Measurements from ENCODE around the gene VKORC1. TPM values are rescaled to one million over a fixed set of nuclear protein-coding genes. Genes with fewer than 3 reads are reported as not detected.

Gene VKORC1
- total and polyA plus RNA-seq, 2 of the 8 experiments (the other 6 are each of a cell fraction or from before 2014, with no cell fraction given) = 84.1 to 483 TPM

DNA sequence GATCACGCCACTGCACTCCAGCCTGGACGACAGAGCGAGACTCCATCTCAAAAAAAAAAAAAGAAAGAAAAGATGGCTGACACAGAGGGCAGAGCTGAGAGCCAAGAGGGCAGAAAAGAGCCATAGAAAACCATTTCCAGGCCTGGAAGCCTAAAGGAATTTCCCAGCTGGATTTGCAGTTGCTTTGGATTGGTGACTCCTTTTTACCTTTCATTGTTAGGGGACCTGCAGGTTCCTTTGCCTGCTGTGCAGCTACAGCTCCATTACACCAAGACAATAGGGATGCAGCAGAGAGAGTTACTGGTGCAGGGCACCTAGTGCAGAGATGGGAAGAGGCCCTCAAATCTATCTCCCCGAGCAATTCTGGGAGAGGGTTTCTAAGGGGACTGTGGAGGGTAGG is 39.0 kb downstream of the VKORC1 start (continued):
- TF ChIP-seq, protein P1, sequence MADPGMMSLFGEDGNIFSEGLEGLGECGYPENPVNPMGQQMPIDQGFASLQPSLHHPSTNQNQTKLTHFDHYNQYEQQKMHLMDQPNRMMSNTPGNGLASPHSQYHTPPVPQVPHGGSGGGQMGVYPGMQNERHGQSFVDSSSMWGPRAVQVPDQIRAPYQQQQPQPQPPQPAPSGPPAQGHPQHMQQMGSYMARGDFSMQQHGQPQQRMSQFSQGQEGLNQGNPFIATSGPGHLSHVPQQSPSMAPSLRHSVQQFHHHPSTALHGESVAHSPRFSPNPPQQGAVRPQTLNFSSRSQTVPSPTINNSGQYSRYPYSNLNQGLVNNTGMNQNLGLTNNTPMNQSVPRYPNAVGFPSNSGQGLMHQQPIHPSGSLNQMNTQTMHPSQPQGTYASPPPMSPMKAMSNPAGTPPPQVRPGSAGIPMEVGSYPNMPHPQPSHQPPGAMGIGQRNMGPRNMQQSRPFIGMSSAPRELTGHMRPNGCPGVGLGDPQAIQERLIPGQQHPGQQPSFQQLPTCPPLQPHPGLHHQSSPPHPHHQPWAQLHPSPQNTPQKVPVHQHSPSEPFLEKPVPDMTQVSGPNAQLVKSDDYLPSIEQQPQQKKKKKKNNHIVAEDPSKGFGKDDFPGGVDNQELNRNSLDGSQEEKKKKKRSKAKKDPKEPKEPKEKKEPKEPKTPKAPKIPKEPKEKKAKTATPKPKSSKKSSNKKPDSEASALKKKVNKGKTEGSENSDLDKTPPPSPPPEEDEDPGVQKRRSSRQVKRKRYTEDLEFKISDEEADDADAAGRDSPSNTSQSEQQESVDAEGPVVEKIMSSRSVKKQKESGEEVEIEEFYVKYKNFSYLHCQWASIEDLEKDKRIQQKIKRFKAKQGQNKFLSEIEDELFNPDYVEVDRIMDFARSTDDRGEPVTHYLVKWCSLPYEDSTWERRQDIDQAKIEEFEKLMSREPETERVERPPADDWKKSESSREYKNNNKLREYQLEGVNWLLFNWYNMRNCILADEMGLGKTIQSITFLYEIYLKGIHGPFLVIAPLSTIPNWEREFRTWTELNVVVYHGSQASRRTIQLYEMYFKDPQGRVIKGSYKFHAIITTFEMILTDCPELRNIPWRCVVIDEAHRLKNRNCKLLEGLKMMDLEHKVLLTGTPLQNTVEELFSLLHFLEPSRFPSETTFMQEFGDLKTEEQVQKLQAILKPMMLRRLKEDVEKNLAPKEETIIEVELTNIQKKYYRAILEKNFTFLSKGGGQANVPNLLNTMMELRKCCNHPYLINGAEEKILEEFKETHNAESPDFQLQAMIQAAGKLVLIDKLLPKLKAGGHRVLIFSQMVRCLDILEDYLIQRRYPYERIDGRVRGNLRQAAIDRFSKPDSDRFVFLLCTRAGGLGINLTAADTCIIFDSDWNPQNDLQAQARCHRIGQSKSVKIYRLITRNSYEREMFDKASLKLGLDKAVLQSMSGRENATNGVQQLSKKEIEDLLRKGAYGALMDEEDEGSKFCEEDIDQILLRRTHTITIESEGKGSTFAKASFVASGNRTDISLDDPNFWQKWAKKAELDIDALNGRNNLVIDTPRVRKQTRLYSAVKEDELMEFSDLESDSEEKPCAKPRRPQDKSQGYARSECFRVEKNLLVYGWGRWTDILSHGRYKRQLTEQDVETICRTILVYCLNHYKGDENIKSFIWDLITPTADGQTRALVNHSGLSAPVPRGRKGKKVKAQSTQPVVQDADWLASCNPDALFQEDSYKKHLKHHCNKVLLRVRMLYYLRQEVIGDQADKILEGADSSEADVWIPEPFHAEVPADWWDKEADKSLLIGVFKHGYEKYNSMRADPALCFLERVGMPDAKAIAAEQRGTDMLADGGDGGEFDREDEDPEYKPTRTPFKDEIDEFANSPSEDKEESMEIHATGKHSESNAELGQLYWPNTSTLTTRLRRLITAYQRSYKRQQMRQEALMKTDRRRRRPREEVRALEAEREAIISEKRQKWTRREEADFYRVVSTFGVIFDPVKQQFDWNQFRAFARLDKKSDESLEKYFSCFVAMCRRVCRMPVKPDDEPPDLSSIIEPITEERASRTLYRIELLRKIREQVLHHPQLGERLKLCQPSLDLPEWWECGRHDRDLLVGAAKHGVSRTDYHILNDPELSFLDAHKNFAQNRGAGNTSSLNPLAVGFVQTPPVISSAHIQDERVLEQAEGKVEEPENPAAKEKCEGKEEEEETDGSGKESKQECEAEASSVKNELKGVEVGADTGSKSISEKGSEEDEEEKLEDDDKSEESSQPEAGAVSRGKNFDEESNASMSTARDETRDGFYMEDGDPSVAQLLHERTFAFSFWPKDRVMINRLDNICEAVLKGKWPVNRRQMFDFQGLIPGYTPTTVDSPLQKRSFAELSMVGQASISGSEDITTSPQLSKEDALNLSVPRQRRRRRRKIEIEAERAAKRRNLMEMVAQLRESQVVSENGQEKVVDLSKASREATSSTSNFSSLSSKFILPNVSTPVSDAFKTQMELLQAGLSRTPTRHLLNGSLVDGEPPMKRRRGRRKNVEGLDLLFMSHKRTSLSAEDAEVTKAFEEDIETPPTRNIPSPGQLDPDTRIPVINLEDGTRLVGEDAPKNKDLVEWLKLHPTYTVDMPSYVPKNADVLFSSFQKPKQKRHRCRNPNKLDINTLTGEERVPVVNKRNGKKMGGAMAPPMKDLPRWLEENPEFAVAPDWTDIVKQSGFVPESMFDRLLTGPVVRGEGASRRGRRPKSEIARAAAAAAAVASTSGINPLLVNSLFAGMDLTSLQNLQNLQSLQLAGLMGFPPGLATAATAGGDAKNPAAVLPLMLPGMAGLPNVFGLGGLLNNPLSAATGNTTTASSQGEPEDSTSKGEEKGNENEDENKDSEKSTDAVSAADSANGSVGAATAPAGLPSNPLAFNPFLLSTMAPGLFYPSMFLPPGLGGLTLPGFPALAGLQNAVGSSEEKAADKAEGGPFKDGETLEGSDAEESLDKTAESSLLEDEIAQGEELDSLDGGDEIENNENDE (IDR thresholded peaks at IDR 0.05; ENCODE audit: insufficient replicate concordance, low read length) = no peak
- TF ChIP-seq SUZ12 (IDR thresholded peaks at IDR 0.05; ENCODE audit: low read length) (no peak), CHD2 (IDR thresholded peaks at IDR 0.05; ENCODE audit: low read length) (no peak), RXRA (IDR thresholded peaks at IDR 0.05; ENCODE audit: insufficient read depth, low read depth, low read length) (no peak), SP4 (IDR thresholded peaks at IDR 0.05; ENCODE audit: low read length) (no peak), SRF (IDR thresholded peaks at IDR 0.05; ENCODE audit: low read depth, low read length) (no peak), BACH1 (IDR thresholded peaks at IDR 0.05; ENCODE audit: low read length) (no peak), KDM4A (IDR thresholded peaks at IDR 0.05; ENCODE audit: low read depth, low read length, severe bottlenecking) (no peak), PHF8 (conservative IDR thresholded peaks at IDR 0.05; ENCODE audit: low read depth, low read length) (no peak), JUND (IDR thresholded peaks at IDR 0.05; ENCODE audit: low read length) (no peak), TEAD4 (IDR thresholded peaks at IDR 0.05; ENCODE audit: low read depth, low read length) (no peak), CBX8 (IDR thresholded peaks at IDR 0.05; ENCODE audit: borderline replicate concordance, low read depth, low read length) (no peak), TCF12 (IDR thresholded peaks at IDR 0.05; ENCODE audit: low read depth, low read length) (0 out of 2 replicates have a peak, but pooled peaks have one; percentile 10), POLR2A (IDR thresholded peaks at IDR 0.05; ENCODE audit: control extremely low read depth in 1 of 2, low read depth in 2 of 2, low read length in 2 of 2) (no peak)
